ENCODE results near the gene ITGA8. TPM values are rescaled to one million over a fixed set of nuclear protein-coding genes. Genes with fewer than 3 reads are reported as not detected.

Gene ITGA8
- polyA plus RNA-seq, 3 donors, result not detected

DNA sequence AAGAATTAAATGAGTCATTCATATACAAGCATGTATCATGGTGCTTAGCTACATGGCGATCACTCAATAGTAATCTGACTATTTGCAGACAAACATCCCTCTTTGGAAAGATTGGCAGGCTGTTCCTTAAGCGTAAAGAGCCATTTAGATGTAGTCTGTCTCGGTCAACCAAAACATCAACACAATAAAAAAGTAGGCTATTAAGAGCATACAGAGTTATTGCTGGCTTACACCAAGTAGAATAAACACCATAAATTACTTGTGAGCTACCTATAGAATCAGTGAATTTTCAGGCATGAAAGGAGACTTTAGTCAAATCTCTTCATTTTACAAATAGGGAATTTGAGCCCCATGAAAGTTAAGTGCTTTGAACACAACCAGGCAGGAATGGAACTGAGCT, 176.9 kb downstream of the ITGA8 start:
- H3K9me3 ChIP-seq (replicated peaks in 1 of 2; ENCODE audit: control insufficient read depth in 1 of 2, insufficient read depth in 1 of 2, low read length in 2 of 2), result peaks cover 0 to 3% of the 10 kb centered on the region in 2 donors
- H3K36me3 ChIP-seq (replicated peaks in 1 of 2; ENCODE audit: control insufficient read depth in 1 of 2, insufficient read depth in 2 of 2, low read length in 2 of 2), result no peaks in the 10 kb centered on the region
- H3K4me2 ChIP-seq (replicated peaks; ENCODE audit: extremely low read depth, low read length, poor library complexity, severe bottlenecking), result no peak overlapping the region
- no peaks in the 10 kb centered on the region for H4K20me1 ChIP-seq (ENCODE audit: insufficient read depth, low read length)
- intact Hi-C loops (cut with micrococcal nuclease), result no loop called here
- Mint-ChIP-seq H3K36me3 (no peaks in the 10 kb centered on the region), H3K27ac (no peak overlapping the region), H3K4me1 (no peaks in the 10 kb centered on the region), H3K27me3 (ENCODE audit: low read depth in 3 of 3) (peaks cover 0 to 4% (median under 1%) of the 10 kb centered on the region in 3 donors), H3K9me3 (peaks cover 4 to 14% (median 8%) of the 10 kb centered on the region in 7 donors), H3K4me3 (no peak overlapping the region)
- H3K27ac ChIP-seq (ENCODE audit: low read depth in 1 of 2, low read length in 2 of 2), result no peak overlapping the region
- no peaks in the 10 kb centered on the region for H3K27me3 ChIP-seq (ENCODE audit: control insufficient read depth in 2 of 2, insufficient read depth in 2 of 2, low read length in 2 of 2)
- no peak for DNase-seq
- H2AFZ ChIP-seq (ENCODE audit: insufficient read depth, low read depth, low read length, poor library complexity, severe bottlenecking), result no peak overlapping the region
- H3K79me2 ChIP-seq (ENCODE audit: insufficient read depth, low read length), result no peaks in the 10 kb centered on the region
- WGBS (ENCODE audit: insufficient coverage), result no CpG with 5 or more reads among the region's 3 CpGs
- H3K4me1 ChIP-seq (ENCODE audit: control insufficient read depth in 1 of 2, insufficient read depth in 2 of 2, low read length in 2 of 2), result no peaks in the 10 kb centered on the region
- no peak overlapping the region for H3K4me3 ChIP-seq (replicated peaks in 1 of 3; ENCODE audit: low read depth in 2 of 3, low read length in 3 of 3)
- H3K9ac ChIP-seq (ENCODE audit: insufficient read depth, low read length, poor library complexity, severe bottlenecking), result no peak overlapping the region
- TF ChIP-seq, protein P1, sequence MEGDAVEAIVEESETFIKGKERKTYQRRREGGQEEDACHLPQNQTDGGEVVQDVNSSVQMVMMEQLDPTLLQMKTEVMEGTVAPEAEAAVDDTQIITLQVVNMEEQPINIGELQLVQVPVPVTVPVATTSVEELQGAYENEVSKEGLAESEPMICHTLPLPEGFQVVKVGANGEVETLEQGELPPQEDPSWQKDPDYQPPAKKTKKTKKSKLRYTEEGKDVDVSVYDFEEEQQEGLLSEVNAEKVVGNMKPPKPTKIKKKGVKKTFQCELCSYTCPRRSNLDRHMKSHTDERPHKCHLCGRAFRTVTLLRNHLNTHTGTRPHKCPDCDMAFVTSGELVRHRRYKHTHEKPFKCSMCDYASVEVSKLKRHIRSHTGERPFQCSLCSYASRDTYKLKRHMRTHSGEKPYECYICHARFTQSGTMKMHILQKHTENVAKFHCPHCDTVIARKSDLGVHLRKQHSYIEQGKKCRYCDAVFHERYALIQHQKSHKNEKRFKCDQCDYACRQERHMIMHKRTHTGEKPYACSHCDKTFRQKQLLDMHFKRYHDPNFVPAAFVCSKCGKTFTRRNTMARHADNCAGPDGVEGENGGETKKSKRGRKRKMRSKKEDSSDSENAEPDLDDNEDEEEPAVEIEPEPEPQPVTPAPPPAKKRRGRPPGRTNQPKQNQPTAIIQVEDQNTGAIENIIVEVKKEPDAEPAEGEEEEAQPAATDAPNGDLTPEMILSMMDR (IDR thresholded peaks at IDR 0.05), result no peak

DNA sequence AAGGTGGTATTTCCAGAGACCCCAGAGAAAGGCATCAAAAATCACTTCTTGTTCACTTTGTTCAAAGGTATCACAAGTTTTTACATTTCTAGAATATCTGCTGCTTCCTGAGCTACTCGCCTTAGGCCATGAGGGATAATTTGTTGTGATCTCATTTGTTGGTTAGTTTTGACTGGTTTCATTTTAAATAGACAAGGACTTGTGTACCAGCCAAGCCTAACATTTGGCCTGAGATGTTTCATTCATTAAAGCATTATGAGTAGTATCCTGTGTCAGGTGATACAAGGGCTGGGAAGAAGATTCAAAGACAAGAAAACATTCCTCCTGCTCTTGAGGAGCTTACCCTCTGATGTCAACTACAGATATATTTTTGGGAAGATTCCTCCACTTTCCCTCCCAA, 178.3 kb downstream of the ITGA8 start:
- intact Hi-C loops (cut with micrococcal nuclease), result no loop called here
- TF ChIP-seq, protein P1 (IDR thresholded peaks at IDR 0.05), result no peak
- Histone ChIP-seq H3K27ac (ENCODE audit: low read depth in 1 of 2, low read length in 2 of 2) (no peak overlapping the region), H2AFZ (ENCODE audit: insufficient read depth, low read depth, low read length, poor library complexity, severe bottlenecking) (no peak overlapping the region), H3K9ac (ENCODE audit: insufficient read depth, low read length, poor library complexity, severe bottlenecking) (no peak overlapping the region), H3K36me3 (replicated peaks in 1 of 2; ENCODE audit: control insufficient read depth in 1 of 2, insufficient read depth in 2 of 2, low read length in 2 of 2) (no peaks in the 10 kb centered on the region), H3K27me3 (ENCODE audit: control insufficient read depth in 2 of 2, insufficient read depth in 2 of 2, low read length in 2 of 2) (no peaks in the 10 kb centered on the region), H4K20me1 (ENCODE audit: insufficient read depth, low read length) (no peaks in the 10 kb centered on the region), H3K4me1 (ENCODE audit: control insufficient read depth in 1 of 2, insufficient read depth in 2 of 2, low read length in 2 of 2) (no peaks in the 10 kb centered on the region), H3K9me3 (replicated peaks in 1 of 2; ENCODE audit: control insufficient read depth in 1 of 2, insufficient read depth in 1 of 2, low read length in 2 of 2) (peaks cover 0 to 3% of the 10 kb centered on the region in 2 donors), H3K79me2 (ENCODE audit: insufficient read depth, low read length) (no peaks in the 10 kb centered on the region), H3K4me2 (replicated peaks; ENCODE audit: extremely low read depth, low read length, poor library complexity, severe bottlenecking) (no peak overlapping the region), H3K4me3 (replicated peaks in 1 of 3; ENCODE audit: low read depth in 2 of 3, low read length in 3 of 3) (no peak overlapping the region)
- Mint-ChIP-seq H3K4me1 (no peaks in the 10 kb centered on the region), H3K36me3 (no peaks in the 10 kb centered on the region), H3K9me3 (peaks cover 4 to 14% (median 9%) of the 10 kb centered on the region in 7 donors), H3K4me3 (no peak overlapping the region), H3K27me3 (ENCODE audit: low read depth in 3 of 3) (peaks cover 0 to 5% (median 1%) of the 10 kb centered on the region in 3 donors), H3K27ac (no peak overlapping the region)
- no peak for DNase-seq
- WGBS (ENCODE audit: insufficient coverage), result no CpG with 5 or more reads among the region's 1 CpG
